IPS-NIHi7 (cell line): Measurements from ENCODE around the gene MR1.
A peak's percentile ranks its signal among the peaks of the same experiment; 100 is the strongest.

Source experiments
- DNase-seq: peaks from one replicate; pipeline ENCODE4 v3.0.0; 2012; ENCODE audit warnings: mixed read lengths; ENCODE audit errors: extremely low spot score

Gene MR1

GRCh38 chr1:181062836-181063428, 29.1 kb downstream of the MR1 start:
- DNase-seq: no peak

GRCh38 chr1:181064011-181064623, 30.3 kb downstream of the MR1 start:
- no peak for DNase-seq

GRCh38 chr1:181064702-181065101, 30.9 kb downstream of the MR1 start:
- DNase-seq: no peak

GRCh38 chr1:181073638-181074037, 39.9 kb downstream of the MR1 start:
- DNase-seq: no peak

DNA sequence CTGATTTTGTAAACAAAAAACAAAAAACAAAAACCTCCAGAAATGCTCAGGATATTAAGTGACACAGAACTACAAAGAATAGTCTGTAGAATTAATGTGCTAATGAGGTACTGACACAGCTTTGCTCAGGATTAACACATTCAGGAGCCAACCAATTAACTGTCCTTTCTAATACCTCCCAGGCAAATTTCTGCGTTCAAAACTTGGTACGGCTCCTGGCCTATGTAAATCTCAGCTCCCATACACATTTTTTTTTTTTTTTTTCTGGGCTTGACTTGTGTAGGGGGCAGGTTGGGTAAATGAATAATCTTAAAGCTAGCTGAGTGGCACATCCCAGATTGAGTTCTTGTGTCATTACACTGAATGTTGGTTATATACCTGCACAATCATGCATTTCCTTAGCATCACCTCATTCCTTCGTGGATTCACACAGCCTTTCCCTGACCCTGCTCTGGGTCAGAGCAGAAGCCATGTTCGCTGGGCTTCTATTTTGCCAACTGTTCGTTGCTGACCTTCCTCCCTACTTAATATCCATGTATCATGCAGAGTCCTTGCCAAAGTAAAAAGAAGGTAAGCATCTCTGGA, 42.1 kb downstream of the MR1 start:
- DNase-seq: no peak

GRCh38 chr1:181076852-181077251, 43.1 kb downstream of the MR1 start:
- no peak for DNase-seq

- no peak for DNase-seq
Observed at GRCh38 chr1:181077576-181078242, 43.9 kb downstream of the MR1 start.

DNA sequence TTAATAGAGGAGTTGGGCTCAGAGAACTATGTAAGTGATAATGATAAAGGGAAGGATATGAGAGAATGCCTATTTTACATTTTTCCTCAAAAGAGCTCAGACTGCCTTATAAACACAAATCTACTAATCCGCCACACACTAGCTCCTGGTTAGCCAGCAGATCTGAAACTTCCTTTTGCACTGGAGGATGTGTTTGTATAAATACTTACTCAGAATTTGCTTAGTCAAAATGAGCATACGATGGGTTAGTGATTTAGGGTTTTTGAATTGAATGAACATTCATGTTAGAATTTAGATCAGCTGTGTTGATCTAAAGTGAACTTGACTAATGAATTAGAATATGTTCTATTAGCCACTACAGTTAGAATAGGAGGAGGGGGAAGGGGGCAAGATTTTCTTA, 45.6 kb downstream of the MR1 start:
- DNase-seq: no peak

GRCh38 chr1:181079920-181080319, 46.1 kb downstream of the MR1 start:
- no peak for DNase-seq

- DNase-seq: no peak
Observed at GRCh38 chr1:181080556-181080955, 46.8 kb downstream of the MR1 start.

DNA sequence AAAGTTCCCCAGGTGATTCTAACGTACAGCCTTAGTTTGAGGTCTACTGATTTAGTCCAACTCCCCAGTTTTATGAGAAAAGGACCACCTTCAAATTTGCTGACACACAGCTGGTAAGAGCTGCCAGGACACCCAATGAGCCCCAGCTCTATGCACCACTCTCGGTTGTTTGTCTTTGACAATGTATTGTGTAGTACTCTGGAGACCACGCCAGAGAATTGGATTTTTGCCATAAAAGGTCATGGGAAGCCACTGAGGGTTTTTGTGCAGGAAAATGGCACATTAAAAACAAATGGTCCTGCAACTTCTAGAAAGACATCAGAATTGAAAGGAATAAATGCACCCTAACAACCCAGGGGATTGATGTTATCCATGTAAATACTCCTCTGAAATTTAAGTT, 47.6 kb downstream of the MR1 start:
- DNase-seq: no peak

DNA sequence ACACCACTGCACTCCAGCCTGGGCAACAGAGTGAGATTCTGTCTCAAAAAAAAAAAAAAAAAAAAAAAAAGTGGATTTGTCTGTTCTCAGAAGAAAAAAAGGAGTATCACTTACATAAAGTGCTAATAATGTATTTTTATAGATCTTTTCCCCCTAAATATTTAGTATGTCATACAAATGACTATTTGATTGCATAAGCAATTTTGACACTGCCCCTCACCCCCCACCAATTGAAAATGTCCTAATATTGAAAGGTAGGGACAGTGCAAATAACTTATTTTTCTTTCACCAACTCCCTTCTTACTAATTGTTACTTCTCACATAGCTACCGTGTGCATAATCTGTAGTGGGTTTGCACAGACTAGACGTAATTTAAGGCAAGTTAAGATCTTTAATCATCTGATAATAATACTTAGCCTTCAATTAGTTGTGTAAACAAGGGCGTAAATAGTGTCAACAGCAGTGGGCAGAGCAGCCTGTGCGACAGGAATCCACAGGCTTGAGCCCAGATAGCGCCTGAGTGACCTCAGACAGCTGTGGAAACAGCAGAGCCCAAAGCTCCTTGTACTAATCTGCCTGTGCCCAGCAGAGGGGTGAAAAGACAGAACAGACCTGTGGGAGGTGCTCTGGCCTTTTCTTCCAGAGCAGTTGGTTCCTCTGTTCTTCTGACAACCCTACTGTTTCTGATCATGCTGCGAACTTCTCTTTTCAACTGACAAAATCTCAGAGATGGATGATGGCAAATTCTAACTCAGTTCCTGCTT, 50.2 kb downstream of the MR1 start:
- peak; percentile 69 for DNase-seq

DNA sequence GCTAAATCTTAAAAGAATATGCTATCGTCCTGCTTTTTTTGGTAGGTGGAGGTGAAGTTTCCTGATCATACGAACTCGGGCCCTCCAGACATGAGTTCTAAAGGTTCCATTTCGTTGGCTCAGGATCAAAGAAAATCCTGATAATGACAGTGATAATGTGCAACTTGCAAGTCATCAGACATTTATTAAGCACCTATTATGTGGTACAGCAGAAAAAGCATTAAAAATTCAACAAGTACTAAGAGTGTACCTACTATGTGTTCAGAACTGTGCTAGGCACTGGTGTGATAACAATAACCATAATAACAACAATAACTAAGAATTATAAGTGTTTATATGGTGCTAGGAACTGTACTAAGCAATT, 50.8 kb downstream of the MR1 start:
- DNase-seq: no peak

- no peak for DNase-seq
Observed at GRCh38 chr1:181086091-181086490, 52.3 kb downstream of the MR1 start.

DNA sequence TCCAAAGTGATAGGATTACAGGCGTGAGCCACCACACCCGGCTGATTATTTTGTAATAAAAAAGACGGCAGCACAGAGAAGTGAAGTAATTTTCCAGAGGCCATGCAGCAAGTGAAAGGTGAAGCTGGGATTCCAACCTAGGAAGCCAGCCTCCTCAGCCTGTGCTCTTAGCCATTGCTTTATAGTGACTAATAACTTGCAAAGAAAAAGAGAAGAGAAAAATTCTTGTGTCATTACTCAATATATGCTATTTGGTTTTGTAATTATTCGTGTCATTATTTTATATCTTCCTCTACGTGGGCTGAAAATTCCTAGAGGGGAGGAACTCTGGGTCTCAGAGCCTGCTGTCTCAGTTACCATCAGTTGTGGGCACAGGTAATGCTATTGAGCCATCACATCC, 53.1 kb downstream of the MR1 start:
- DNase-seq: no peak

DNA sequence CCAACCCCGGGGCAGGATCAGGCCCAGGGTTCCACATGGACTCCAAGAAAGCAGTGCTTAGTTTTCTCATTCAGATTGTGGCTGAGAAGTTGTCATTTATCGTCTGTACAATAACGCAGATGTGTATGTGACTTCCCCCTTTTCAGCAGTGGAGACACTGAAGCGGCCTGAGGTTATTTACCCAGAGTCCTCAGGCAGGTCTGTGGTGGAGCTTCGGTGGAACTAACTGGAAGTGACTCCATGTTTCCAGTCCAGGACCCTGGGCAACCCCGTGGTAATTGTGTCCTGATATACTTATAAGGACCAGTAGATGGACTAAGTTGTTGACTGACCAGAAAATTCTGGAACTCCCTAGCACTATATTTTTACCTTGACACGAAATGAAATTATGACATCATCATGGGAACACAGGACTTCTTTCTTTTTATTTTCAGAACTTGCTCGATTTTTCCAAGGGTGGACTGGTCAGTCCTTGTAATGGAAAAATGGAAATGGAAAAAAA, 53.7 kb downstream of the MR1 start:
- no peak for DNase-seq

- DNase-seq: peak; percentile 96
Observed at GRCh38 chr1:181088079-181089016, 54.6 kb downstream of the MR1 start, which contains the start of gene IER5. Gene IER5 (plus strand): TSS chr1:181088700. CDS start chr1:181088903, 203 bp downstream.

GRCh38 chr1:181089017-181089675, 55.4 kb downstream of the MR1 start:
- no peak for DNase-seq

- no peak for DNase-seq
Observed at GRCh38 chr1:181089676-181090544, 56.1 kb downstream of the MR1 start.
